Keratinocyte (primary cell): Measurements from ENCODE around the gene GTF3C6.

Source experiments
- CTCF ChIP-seq, 3 experiments: IDR thresholded peaks in 1 of 3; conservative IDR thresholded peaks in 1 of 3; optimal IDR thresholded peaks in 1 of 3; 2 replicates in 2 of 3; 3 replicates in 1 of 3; pipeline versions ENCODE3 to v1.5.1; 2011; ENCODE audit warnings: low read length in 3 of 3, mild to moderate bottlenecking in 3 of 3, moderate library complexity in 2 of 3, control low read depth in 1 of 3, inconsistent platforms in 1 of 3; ENCODE audit not compliant: insufficient read depth in 2 of 3; ENCODE audit errors: extremely low read depth in 1 of 3
- EZH2 ChIP-seq: IDR thresholded peaks from one replicate; pipeline ENCODE4 v1.6.1; 2012; ENCODE audit warnings: inconsistent platforms, mild to moderate bottlenecking, low read length, moderate library complexity

GRCh38 chr6:110990840-110991576 is 32.5 kb downstream of the GTF3C6 start:
- no peak for TF ChIP-seq CTCF (optimal IDR thresholded peaks at IDR 0.05 in 1 of 3, IDR thresholded peaks at IDR 0.05 in 1 of 3, conservative IDR thresholded peaks at IDR 0.05 in 1 of 3; ENCODE audit: extremely low read depth in 1 of 3, insufficient read depth in 2 of 3, low read length in 3 of 3)
- TF ChIP-seq EZH2: no peak
